Upper lobe of left lung (tissue), 4 donors: ENCODE measurements around the gene SLC25A11.

Experiments used
- CTCF ChIP-seq, 6 experiments: fragments of 450-650 bp in 4 of 6; fragments of 200-600 bp in 2 of 6; sonication (generic) in 2 of 6; IDR thresholded peaks; one replicate each; pipeline ENCODE4 v1.5.1; 2016 to 2019; ENCODE audit warnings: antibody characterized with exemption in 6 of 6
- EP300 ChIP-seq, 4 donors: sonication (generic); formaldehyde crosslinking; IDR thresholded peaks; one replicate each; pipeline ENCODE4 v1.5.1; 2017; ENCODE audit warnings: antibody characterized with exemption in 4 of 4, control low read depth in 2 of 4
- POLR2A ChIP-seq, 4 donors: fragments of 450-650 bp; IDR thresholded peaks; one replicate each; pipeline ENCODE4 v1.5.1; 2016 to 2017; ENCODE audit warnings: antibody characterized with exemption in 4 of 4, mild to moderate bottlenecking in 2 of 4
- POLR2AphosphoS5 ChIP-seq, 2 donors: sonication (generic); formaldehyde crosslinking; IDR thresholded peaks; one replicate each; pipeline ENCODE4 v1.5.1; 2017; ENCODE audit warnings: antibody characterized with exemption in 2 of 2

- TF ChIP-seq POLR2A (IDR thresholded peaks at IDR 0.05), result no peak
- TF ChIP-seq CTCF (IDR thresholded peaks at IDR 0.05), result no peak
- TF ChIP-seq POLR2AphosphoS5 (IDR thresholded peaks at IDR 0.05), result no peak
- TF ChIP-seq EP300 (IDR thresholded peaks at IDR 0.05), result no peak
Measured at GRCh38 chr17:4895657-4896331, 44.1 kb downstream of the SLC25A11 start.
